CD14-positive monocyte (primary cell): ENCODE data around the gene HSF2BP. TPM values are rescaled to one million over a fixed set of nuclear protein-coding genes. Genes with fewer than 3 reads are reported as not detected.

ENCODE experiments used
- DNase-seq, 3 donors: peaks; one replicate each; pipeline ENCODE4 v3.0.0-alpha.2; 2011 to 2022
- H2AFZ ChIP-seq: 2 replicates; pipeline ENCODE4 v1.6.0; 2012; ENCODE audit warnings: mild to moderate bottlenecking, low read depth, low read length, inconsistent platforms; ENCODE audit not compliant: insufficient read depth, poor library complexity, severe bottlenecking
- H3K27ac ChIP-seq, 2 donors: 1 replicate in 1 of 2; 2 replicates in 1 of 2; pipeline ENCODE4 v1.5.1; 2012 to 2013; ENCODE audit warnings: low read length in 2 of 2, control low read depth in 1 of 2, inconsistent platforms in 1 of 2, low read depth in 1 of 2, mild to moderate bottlenecking in 1 of 2
- H3K27me3 ChIP-seq, 2 donors: one replicate each; pipeline versions ENCODE4 v1.6.0 to v1.6.1; 2011 to 2013; ENCODE audit warnings: low read length in 2 of 2; ENCODE audit not compliant: control insufficient read depth in 2 of 2, insufficient read depth in 2 of 2
- H3K36me3 ChIP-seq, 2 donors: replicated peaks in 1 of 2; 1 replicate in 1 of 2; 2 replicates in 1 of 2; pipeline versions ENCODE4 v1.5.1 to v1.6.1; 2012 to 2013; ENCODE audit warnings: low read length in 2 of 2, control low read depth in 1 of 2, inconsistent platforms in 1 of 2, mild to moderate bottlenecking in 1 of 2; ENCODE audit not compliant: insufficient read depth in 2 of 2, control insufficient read depth in 1 of 2
- H3K4me1 ChIP-seq, 2 donors: 1 replicate in 1 of 2; 2 replicates in 1 of 2; pipeline versions ENCODE4 v1.5.1 to v1.6.1; 2012 to 2013; ENCODE audit warnings: low read length in 2 of 2, control low read depth in 1 of 2, inconsistent platforms in 1 of 2, mild to moderate bottlenecking in 1 of 2, moderate library complexity in 1 of 2; ENCODE audit not compliant: insufficient read depth in 2 of 2, control insufficient read depth in 1 of 2
- H3K4me2 ChIP-seq: replicated peaks from 2 replicates; pipeline ENCODE3; 2012; ENCODE audit warnings: low read length, moderate library complexity, mild to moderate bottlenecking; ENCODE audit not compliant: poor library complexity, severe bottlenecking; ENCODE audit errors: extremely low read depth
- H3K4me3 ChIP-seq, 3 experiments: fragments of 200-600 bp in 1 of 3; sonication (generic) in 1 of 3; replicated peaks in 1 of 3; 1 replicate in 2 of 3; 2 replicates in 1 of 3; pipeline ENCODE4 v1.5.1; 2011 to 2013; ENCODE audit warnings: low read length in 3 of 3, mild to moderate bottlenecking in 3 of 3, control low read depth in 2 of 3, low read depth in 2 of 3, inconsistent platforms in 1 of 3, moderate library complexity in 1 of 3
- H3K79me2 ChIP-seq: 2 replicates; pipeline ENCODE4 v1.6.0; 2012; ENCODE audit warnings: mild to moderate bottlenecking, control low read depth, inconsistent platforms, low read length, moderate library complexity; ENCODE audit not compliant: insufficient read depth
- H3K9ac ChIP-seq: 2 replicates; pipeline ENCODE4 v1.6.0; 2017; ENCODE audit warnings: low read length, mild to moderate bottlenecking; ENCODE audit not compliant: insufficient read depth, poor library complexity, severe bottlenecking
- H3K9me3 ChIP-seq, 2 donors: replicated peaks in 1 of 2; 1 replicate in 1 of 2; 2 replicates in 1 of 2; pipeline versions ENCODE4 v1.5.1 to v1.6.1; 2012 to 2013; ENCODE audit warnings: low read length in 2 of 2, control low read depth in 1 of 2; ENCODE audit not compliant: control insufficient read depth in 1 of 2, insufficient read depth in 1 of 2
- H4K20me1 ChIP-seq: 2 replicates; pipeline ENCODE4 v1.6.0; 2012; ENCODE audit warnings: mild to moderate bottlenecking, low read length, control low read depth, moderate library complexity; ENCODE audit not compliant: insufficient read depth
- H3K27ac Mint-ChIP-seq, 7 donors: one replicate each; pipeline ENCODE4 v1.8.0; 2020; ENCODE audit warnings: mild to moderate bottlenecking in 7 of 7, mixed read lengths in 7 of 7, moderate library complexity in 6 of 7, inconsistent platforms in 2 of 7
- H3K27me3 Mint-ChIP-seq, 3 donors: one replicate each; pipeline ENCODE4 v1.8.0; 2021 to 2022; ENCODE audit warnings: low read depth in 3 of 3, mild to moderate bottlenecking in 3 of 3, mixed read lengths in 3 of 3, moderate library complexity in 3 of 3, inconsistent platforms in 1 of 3
- H3K36me3 Mint-ChIP-seq, 2 donors: one replicate each; pipeline ENCODE4 v1.8.0; 2020; ENCODE audit warnings: mixed read lengths in 2 of 2, inconsistent platforms in 1 of 2, mild to moderate bottlenecking in 1 of 2
- H3K4me1 Mint-ChIP-seq: one replicate; pipeline ENCODE4 v1.8.0; 2020; ENCODE audit warnings: mild to moderate bottlenecking, mixed read lengths
- H3K4me3 Mint-ChIP-seq, 2 donors: one replicate each; pipeline ENCODE4 v1.8.0; 2020; ENCODE audit warnings: mild to moderate bottlenecking in 2 of 2, mixed read lengths in 2 of 2, moderate library complexity in 1 of 2
- H3K9me3 Mint-ChIP-seq, 7 donors: one replicate each; pipeline ENCODE4 v1.8.0; 2020 to 2022; ENCODE audit warnings: mixed read lengths in 7 of 7, mild to moderate bottlenecking in 6 of 7, moderate library complexity in 6 of 7, inconsistent platforms in 2 of 7
- WGBS: methylation state at CpG from one replicate; pipeline ENCODE4 v1.1.5; 2013; ENCODE audit warnings: missing lambda C conversion rate; ENCODE audit not compliant: insufficient coverage; 5-methylcytosine and 5-hydroxymethylcytosine counted together
- intact Hi-C, 2 donors: fragments of 100-400 bp; cut with micrococcal nuclease; formaldehyde crosslinking; loops; one replicate each; pipeline versions ENCODE4 v1.15.0 to v1.15.1; 2023
- polyA plus RNA-seq, 3 donors: library from polyadenylated mRNA; depleted of rRNA in 1 of 3; unstranded in 2 of 3; stranded (reverse) in 1 of 3; fragments of 300-500 nt in 2 of 3; fragments of >200 nt in 1 of 3; fragmentation: Illumina TruSeq in 2 of 3; gene quantifications; 1 replicate in 2 of 3; 2 replicates in 1 of 3; pipeline ENCODE4 v1.2.3, GENCODE V29; 2012 to 2021
- TF ChIP-seq, protein P1 (sequence below): fragments of 200-600 bp; IDR thresholded peaks from one replicate; pipeline ENCODE4 v1.8.0; 2022; ENCODE audit warnings: antibody characterized with exemption, mild to moderate bottlenecking

Gene HSF2BP
- polyA plus RNA-seq, 3 donors = 0.20 TPM; not detected in 2

GRCh38 chr21:43593078-43593477, 66.2 kb downstream of the HSF2BP start:
- Mint-ChIP-seq H3K9me3 (peaks cover 0 to 6% (median 0%) of the 10 kb centered on the region in 7 donors), H3K27ac (no peak overlapping the region), H3K4me1 (no peaks in the 10 kb centered on the region), H3K4me3 (no peak overlapping the region), H3K27me3 (peaks cover 0 to 6% (median 6%) of the 10 kb centered on the region in 3 donors), H3K36me3 (no peaks in the 10 kb centered on the region)
- TF ChIP-seq, protein P1, sequence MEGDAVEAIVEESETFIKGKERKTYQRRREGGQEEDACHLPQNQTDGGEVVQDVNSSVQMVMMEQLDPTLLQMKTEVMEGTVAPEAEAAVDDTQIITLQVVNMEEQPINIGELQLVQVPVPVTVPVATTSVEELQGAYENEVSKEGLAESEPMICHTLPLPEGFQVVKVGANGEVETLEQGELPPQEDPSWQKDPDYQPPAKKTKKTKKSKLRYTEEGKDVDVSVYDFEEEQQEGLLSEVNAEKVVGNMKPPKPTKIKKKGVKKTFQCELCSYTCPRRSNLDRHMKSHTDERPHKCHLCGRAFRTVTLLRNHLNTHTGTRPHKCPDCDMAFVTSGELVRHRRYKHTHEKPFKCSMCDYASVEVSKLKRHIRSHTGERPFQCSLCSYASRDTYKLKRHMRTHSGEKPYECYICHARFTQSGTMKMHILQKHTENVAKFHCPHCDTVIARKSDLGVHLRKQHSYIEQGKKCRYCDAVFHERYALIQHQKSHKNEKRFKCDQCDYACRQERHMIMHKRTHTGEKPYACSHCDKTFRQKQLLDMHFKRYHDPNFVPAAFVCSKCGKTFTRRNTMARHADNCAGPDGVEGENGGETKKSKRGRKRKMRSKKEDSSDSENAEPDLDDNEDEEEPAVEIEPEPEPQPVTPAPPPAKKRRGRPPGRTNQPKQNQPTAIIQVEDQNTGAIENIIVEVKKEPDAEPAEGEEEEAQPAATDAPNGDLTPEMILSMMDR = no peak
- H4K20me1 ChIP-seq = no peaks in the 10 kb centered on the region
- no peak overlapping the region for H3K4me2 ChIP-seq
- intact Hi-C loops = no loop called here
- H3K27me3 ChIP-seq = no peaks in the 10 kb centered on the region
- no peak overlapping the region for H3K9ac ChIP-seq
- H3K4me3 ChIP-seq = no peak overlapping the region
- no peaks in the 10 kb centered on the region for H3K79me2 ChIP-seq
- no peak for DNase-seq
- H3K9me3 ChIP-seq = peaks cover 0 to 3% of the 10 kb centered on the region in 2 donors
- H3K4me1 ChIP-seq = no peaks in the 10 kb centered on the region
- H3K36me3 ChIP-seq = no peaks in the 10 kb centered on the region
- no peak overlapping the region for H2AFZ ChIP-seq
- H3K27ac ChIP-seq = no peak overlapping the region
- WGBS = 100% methylated on average over 4 of the region's 5 CpGs

DNA sequence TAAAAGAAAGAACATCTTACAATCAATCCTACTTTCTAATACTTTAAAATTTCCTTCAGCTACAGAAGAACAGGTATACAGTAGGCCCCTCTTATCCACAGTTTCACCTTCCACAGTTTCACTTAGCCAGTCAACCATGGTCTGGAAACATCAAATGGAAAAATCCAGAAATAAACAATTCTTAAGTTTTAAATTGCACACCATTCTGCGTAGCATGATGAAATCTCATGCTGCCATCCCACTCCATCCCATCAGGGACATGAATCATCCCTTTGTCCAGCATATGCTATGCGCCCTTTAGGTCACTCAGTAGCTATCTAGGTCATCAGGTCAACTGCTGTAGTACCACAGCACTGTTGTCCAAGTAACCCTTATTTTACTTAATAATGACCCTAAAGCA, 67.7 kb downstream of the HSF2BP start:
- Histone ChIP-seq H3K27me3 (no peaks in the 10 kb centered on the region), H3K4me1 (no peaks in the 10 kb centered on the region), H3K9me3 (peaks cover 0 to 3% of the 10 kb centered on the region in 2 donors), H3K27ac (no peak overlapping the region), H3K4me3 (no peak overlapping the region), H3K79me2 (no peaks in the 10 kb centered on the region), H3K4me2 (no peak overlapping the region), H2AFZ (no peak overlapping the region), H4K20me1 (no peaks in the 10 kb centered on the region), H3K9ac (no peak overlapping the region), H3K36me3 (no peaks in the 10 kb centered on the region)
- DNase-seq = no peak
- Mint-ChIP-seq H3K4me1 (no peaks in the 10 kb centered on the region), H3K9me3 (peaks cover 0 to 6% (median 1%) of the 10 kb centered on the region in 7 donors), H3K36me3 (no peaks in the 10 kb centered on the region), H3K4me3 (no peak overlapping the region), H3K27ac (no peak overlapping the region), H3K27me3 (peaks cover 0 to 6% (median 4%) of the 10 kb centered on the region in 3 donors)
- TF ChIP-seq, protein P1 = no peak
- WGBS = 90% methylated on average over 2 of the region's 2 CpGs
- intact Hi-C loops = no loop called here
